Stomach (tissue), 9 donors: ENCODE results near the gene RAB12. TPM values are rescaled to one million over a fixed set of nuclear protein-coding genes. Genes with fewer than 3 reads are reported as not detected.
A peak's percentile ranks its signal among the peaks of the same experiment; 100 is the strongest.
"Not testable (repeated sequence)": the region's sequence is repeated elsewhere in the genome, so short reads cannot be mapped to it uniquely, and the experiment has no call there.

Experiments used
- DNase-seq, 2 donors: peaks; one replicate each; pipeline versions ENCODE4 v3.0.0 to v3.0.0-alpha.2; 2013 to 2019
- H3K27ac ChIP-seq, 5 donors: fragments of 200-600 bp in 4 of 5; sonication (generic) in 4 of 5; one replicate each; pipeline ENCODE4 v1.5.1; 2013 to 2019; ENCODE audit warnings: mild to moderate bottlenecking in 1 of 5, moderate library complexity in 1 of 5
- H3K27me3 ChIP-seq, 3 donors: fragments of 200-600 bp; sonication (generic); one replicate each; pipeline ENCODE4 v1.5.1; 2017 to 2019; ENCODE audit warnings: mixed run types in 1 of 3
- H3K36me3 ChIP-seq, 4 donors: fragments of 200-600 bp; sonication (generic); 1 replicate in 3 of 4; 2 replicates in 1 of 4; pipeline ENCODE4 v1.5.1; 2016 to 2019
- H3K4me1 ChIP-seq, 4 donors: fragments of 200-600 bp; sonication (generic); one replicate each; pipeline ENCODE4 v1.5.1; 2016 to 2019
- H3K4me3 ChIP-seq, 4 donors: fragments of 200-600 bp; sonication (generic) in 3 of 4; one replicate each; pipeline ENCODE4 v1.5.1; 2016 to 2019; ENCODE audit warnings: mild to moderate bottlenecking in 1 of 4
- H3K9me3 ChIP-seq, 4 donors: fragments of 200-600 bp; sonication (generic); one replicate each; pipeline ENCODE4 v1.5.1; 2016 to 2019
- CTCF ChIP-seq, 7 experiments: fragments of 450-650 bp in 4 of 7; fragments of 200-600 bp in 3 of 7; sonication (generic) in 3 of 7; IDR thresholded peaks; one replicate each; pipeline ENCODE4 v1.5.1; 2016 to 2019; ENCODE audit warnings: antibody characterized with exemption in 7 of 7, control low read depth in 2 of 7, mild to moderate bottlenecking in 1 of 7
- EP300 ChIP-seq: sonication (generic); formaldehyde crosslinking; IDR thresholded peaks from one replicate; pipeline ENCODE4 v1.6.1; 2017; ENCODE audit warnings: antibody characterized with exemption
- POLR2A ChIP-seq, 4 donors: fragments of 450-650 bp; IDR thresholded peaks; one replicate each; pipeline ENCODE4 v1.6.1; 2016; ENCODE audit warnings: antibody characterized with exemption in 4 of 4, control low read depth in 2 of 4, mild to moderate bottlenecking in 1 of 4, moderate library complexity in 1 of 4
- POLR2AphosphoS5 ChIP-seq, 3 donors: sonication (generic); formaldehyde crosslinking; IDR thresholded peaks; one replicate each; pipeline ENCODE4 v1.6.1; 2016; ENCODE audit warnings: antibody characterized with exemption in 3 of 3
- WGBS, 5 donors: extraction: QIAGEN DNeasy Blood & Tissue Kit in 3 of 5; methylation state at CpG; one replicate each; pipeline versions ENCODE4 v1.1.5 to v1.1.7; 2013 to 2018; 5-methylcytosine and 5-hydroxymethylcytosine counted together
- intact Hi-C: fragments of 100-400 bp; cut with DNase I; formaldehyde crosslinking; loops from one replicate; pipeline ENCODE4 v1.15.1; 2023; ENCODE audit warnings: low total_unique reads
- polyA plus RNA-seq, 3 donors: library from polyadenylated mRNA; stranded (reverse); fragments of 200-250 nt; gene quantifications; one replicate each; pipeline ENCODE4 v1.2.3, GENCODE V29; 2013
- total RNA-seq, 5 donors: library from RNA; depleted of rRNA; stranded (reverse); fragments of >200 nt; gene quantifications; one replicate each; pipeline versions ENCODE4 v1.1.0 to v1.2.3, GENCODE V29; 2014 to 2016
- donor health status: healthy with polysubstance abuse.
- donor health status: Bipolar disorder and iron deficiency.
- donor health status: healthy.

Gene RAB12
- total and polyA plus RNA-seq, 8 donors, result 10.7 to 88.5 (median 21.7) TPM

DNA sequence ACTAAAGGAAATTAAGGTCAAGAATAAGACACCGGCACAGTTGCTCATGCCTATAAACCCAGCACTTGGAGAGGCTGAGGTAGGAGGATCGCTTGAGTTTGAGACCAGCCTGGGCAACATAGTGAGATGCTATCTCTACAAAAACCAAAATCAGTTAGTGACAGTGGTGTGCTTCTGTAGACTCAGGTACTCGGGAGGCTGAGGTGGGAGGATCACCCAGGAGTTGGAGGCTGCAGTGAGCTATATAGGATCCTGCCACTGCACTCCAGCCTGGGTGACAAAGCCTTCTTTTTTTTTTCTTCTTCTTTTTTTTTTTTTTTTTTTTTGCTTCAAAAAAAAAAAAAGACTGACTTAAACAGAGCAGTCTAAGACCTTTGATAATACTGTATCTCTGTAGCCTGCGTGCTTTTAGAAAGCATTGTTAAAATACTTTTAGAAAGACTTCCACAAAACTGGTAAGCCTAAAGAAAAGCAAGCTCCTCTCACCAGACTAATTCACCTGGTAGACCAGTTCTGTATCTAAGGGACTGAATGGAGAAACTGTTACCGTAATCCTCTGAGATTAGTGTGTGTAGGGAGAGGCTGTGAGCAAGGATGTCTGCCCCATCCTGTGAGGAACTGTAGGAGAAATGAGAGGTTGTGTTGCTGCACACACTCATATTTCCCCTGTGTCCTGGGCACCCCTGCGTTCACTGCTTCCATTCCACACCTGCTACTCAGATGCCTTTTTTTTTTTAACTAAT is 10.8 kb downstream of the RAB12 start:
- no peak overlapping the region for H3K4me3 ChIP-seq
- no peaks in the 10 kb centered on the region for H3K27me3 ChIP-seq
- TF ChIP-seq POLR2A (IDR thresholded peaks at IDR 0.05), result no peak
- TF ChIP-seq EP300, result no peak
- no peak for TF ChIP-seq POLR2AphosphoS5 (IDR thresholded peaks at IDR 0.05)
- no peak for TF ChIP-seq CTCF (IDR thresholded peaks at IDR 0.05)
- peaks cover 13 to 67% (median 45%) of the 10 kb centered on the region in 4 donors for H3K4me1 ChIP-seq
- peaks cover 0 to 7% (median 2%) of the 10 kb centered on the region in 4 donors for H3K36me3 ChIP-seq
- 82 to 94% (median 90%) methylated on average over 6 of the region's 6 CpGs for WGBS, 5 donors
- no peak overlapping the region for H3K27ac ChIP-seq
- intact Hi-C loops, result no loop called here
- DNase-seq, result no peak
- no peaks in the 10 kb centered on the region for H3K9me3 ChIP-seq

GRCh38 chr18:8620845-8621244 is 11.6 kb downstream of the RAB12 start:
- no peak for DNase-seq
- 60 to 68% (median 64%) methylated on average over 3 of the region's 3 CpGs for WGBS, 5 donors
- peaks cover 0 to 16% (median 11%) of the 10 kb centered on the region in 4 donors for H3K36me3 ChIP-seq
- TF ChIP-seq POLR2A (IDR thresholded peaks at IDR 0.05) (no peak), POLR2AphosphoS5 (IDR thresholded peaks at IDR 0.05) (no peak), EP300 (no peak), CTCF (IDR thresholded peaks at IDR 0.05) (no peak)
- no peaks in the 10 kb centered on the region for H3K27me3 ChIP-seq
- peaks cover 5 to 62% (median 38%) of the 10 kb centered on the region in 4 donors for H3K4me1 ChIP-seq
- H3K9me3 ChIP-seq, result no peaks in the 10 kb centered on the region
- intact Hi-C loops, result no loop called here
- H3K4me3 ChIP-seq, result no peak overlapping the region
- H3K27ac ChIP-seq, result no peak overlapping the region

DNA sequence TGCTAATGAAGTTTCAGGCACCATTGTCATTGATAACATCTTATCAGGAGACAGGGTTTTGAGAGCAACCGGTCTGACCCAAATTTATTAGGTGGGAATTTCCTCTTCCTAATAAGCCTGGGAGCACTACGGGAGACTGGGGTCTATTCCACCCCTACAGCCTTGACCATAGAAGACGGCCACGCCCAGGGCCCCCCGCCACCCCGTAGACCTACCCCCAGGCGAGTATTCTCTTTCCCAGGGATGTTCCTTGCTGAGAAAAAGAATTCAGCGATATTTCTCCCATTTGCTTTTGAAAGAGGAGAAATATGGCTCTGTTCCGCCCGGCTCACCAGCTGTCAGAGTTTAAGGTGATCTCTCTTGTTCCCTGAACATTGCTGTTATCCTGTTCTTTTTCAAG is 13.4 kb downstream of the RAB12 start:
- H3K9me3 ChIP-seq, H3K4me3 ChIP-seq, DNase-seq, H3K27me3 ChIP-seq, intact Hi-C loops, H3K27ac ChIP-seq: not testable (repeated sequence)
- peaks cover 14 to 30% (median 27%) of the 10 kb centered on the region in 4 donors for H3K36me3 ChIP-seq
- 90 to 96% (median 93%) methylated on average over 10 of the region's 10 CpGs for WGBS, 5 donors
- peaks cover 0 to 51% (median 30%) of the 10 kb centered on the region in 4 donors for H3K4me1 ChIP-seq

- H3K9me3 ChIP-seq, result no peaks in the 10 kb centered on the region
- TF ChIP-seq CTCF (IDR thresholded peaks at IDR 0.05) (no peak), EP300 (no peak), POLR2A (IDR thresholded peaks at IDR 0.05) (no peak), POLR2AphosphoS5 (IDR thresholded peaks at IDR 0.05) (no peak)
- intact Hi-C loops, result no loop called here
- H3K4me1 ChIP-seq, result peaks cover 0 to 49% (median 32%) of the 10 kb centered on the region in 4 donors
- peak overlapping the region in 2 of 5 donors; percentile 3 to 50 for H3K27ac ChIP-seq
- 61 to 72% (median 64%) methylated on average over 4 of the region's 4 CpGs for WGBS, 5 donors
- H3K36me3 ChIP-seq, result peaks cover 14 to 30% (median 26%) of the 10 kb centered on the region in 4 donors
- H3K27me3 ChIP-seq, result no peaks in the 10 kb centered on the region
- peak overlapping the region in 1 of 4 donors; percentile 25 for H3K4me3 ChIP-seq
- DNase-seq, result no peak
Observed at GRCh38 chr18:8623549-8624106, 14.4 kb downstream of the RAB12 start.
